MM.1S (cell line): Measurements from ENCODE around the gene DPH3.

ENCODE experiments used
- EZH2 ChIP-seq: fragments of 300-600 bp; sonication (generic); optimal IDR thresholded peaks from 2 replicates; pipeline ENCODE3; 2017; ENCODE audit warnings: low read depth, mild to moderate bottlenecking, antibody characterized with exemption, low read length, mixed read lengths
- EZH2phosphoT487 ChIP-seq: fragments of 300-600 bp; sonication (generic); IDR thresholded peaks from 2 replicates; pipeline ENCODE4 v1.6.1; 2018; ENCODE audit warnings: antibody characterized with exemption, low read length
- TF ChIP-seq, protein P1 (sequence below): fragments of 300-600 bp; sonication (generic); IDR thresholded peaks from 2 replicates; pipeline ENCODE4 v1.5.1; 2016; ENCODE audit warnings: antibody characterized with exemption, low read length, mixed read lengths

DNA sequence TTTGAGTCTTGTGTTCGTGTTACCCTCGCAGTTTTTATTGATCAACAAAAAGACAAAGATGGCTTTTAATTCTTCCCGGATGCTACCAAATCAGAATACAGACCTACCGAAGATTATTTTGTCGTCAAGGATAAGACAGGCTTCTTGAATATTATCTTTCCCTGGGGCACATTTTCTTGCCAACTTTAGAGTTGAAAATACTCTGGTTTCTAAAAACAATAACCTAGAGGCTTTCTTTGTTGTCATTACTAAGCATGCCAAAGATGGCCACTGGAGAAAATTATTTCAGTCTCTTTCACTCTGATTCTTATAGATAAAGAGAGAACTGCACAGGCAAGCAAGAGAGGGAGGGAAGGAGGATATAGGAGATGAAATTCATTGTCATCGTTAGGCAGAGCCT, 34.1 kb upstream of the DPH3 start:
- TF ChIP-seq, protein P1, sequence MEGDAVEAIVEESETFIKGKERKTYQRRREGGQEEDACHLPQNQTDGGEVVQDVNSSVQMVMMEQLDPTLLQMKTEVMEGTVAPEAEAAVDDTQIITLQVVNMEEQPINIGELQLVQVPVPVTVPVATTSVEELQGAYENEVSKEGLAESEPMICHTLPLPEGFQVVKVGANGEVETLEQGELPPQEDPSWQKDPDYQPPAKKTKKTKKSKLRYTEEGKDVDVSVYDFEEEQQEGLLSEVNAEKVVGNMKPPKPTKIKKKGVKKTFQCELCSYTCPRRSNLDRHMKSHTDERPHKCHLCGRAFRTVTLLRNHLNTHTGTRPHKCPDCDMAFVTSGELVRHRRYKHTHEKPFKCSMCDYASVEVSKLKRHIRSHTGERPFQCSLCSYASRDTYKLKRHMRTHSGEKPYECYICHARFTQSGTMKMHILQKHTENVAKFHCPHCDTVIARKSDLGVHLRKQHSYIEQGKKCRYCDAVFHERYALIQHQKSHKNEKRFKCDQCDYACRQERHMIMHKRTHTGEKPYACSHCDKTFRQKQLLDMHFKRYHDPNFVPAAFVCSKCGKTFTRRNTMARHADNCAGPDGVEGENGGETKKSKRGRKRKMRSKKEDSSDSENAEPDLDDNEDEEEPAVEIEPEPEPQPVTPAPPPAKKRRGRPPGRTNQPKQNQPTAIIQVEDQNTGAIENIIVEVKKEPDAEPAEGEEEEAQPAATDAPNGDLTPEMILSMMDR = no peak
- TF ChIP-seq EZH2 (no peak), EZH2phosphoT487 (no peak)
